Stimulated activated CD8-positive, alpha-beta memory T cell treated with anti-CD3 and anti-CD28 coated beads, Interleukin-2, amount 100 ng/mL, for 48 hours (primary cell): ENCODE measurements around the gene PRDM10.
"Not testable (repeated sequence)": the region's sequence is repeated elsewhere in the genome, so short reads cannot be mapped to it uniquely, and the experiment has no call there.

Source experiments
- DNase-seq, 2 donors: peaks; one replicate each; pipeline ENCODE4 v3.0.0-alpha.2; 2020; ENCODE audit warnings: low read depth in 2 of 2

Gene PRDM10

GRCh38 chr11:129976328-129976727, 26.3 kb downstream of the PRDM10 start:
- no peak for DNase-seq

- DNase-seq: no peak
These were observed 27.1 kb downstream of the PRDM10 start for GRCh38 chr11:129975543-129975942.

- DNase-seq: no peak
These were observed 28.0 kb downstream of the PRDM10 start for GRCh38 chr11:129974672-129975071.

GRCh38 chr11:129974237-129974636, 28.4 kb downstream of the PRDM10 start:
- DNase-seq: no peak

- DNase-seq: no peak
These were observed 28.8 kb downstream of the PRDM10 start for GRCh38 chr11:129973809-129974208.

- DNase-seq: no peak
These were observed 29.6 kb downstream of the PRDM10 start for GRCh38 chr11:129973068-129973467.

GRCh38 chr11:129972611-129973010, 30.0 kb downstream of the PRDM10 start:
- no peak for DNase-seq

GRCh38 chr11:129971856-129972255, 30.8 kb downstream of the PRDM10 start:
- DNase-seq: not testable (repeated sequence)

- DNase-seq: no peak
These were observed 32.7 kb downstream of the PRDM10 start for GRCh38 chr11:129969920-129970319.

- no peak for DNase-seq
These were observed 33.8 kb downstream of the PRDM10 start for GRCh38 chr11:129968591-129969419.

GRCh38 chr11:129967996-129968395, 34.6 kb downstream of the PRDM10 start:
- no peak for DNase-seq

GRCh38 chr11:129965248-129965647, 37.4 kb downstream of the PRDM10 start:
- DNase-seq: no peak

- DNase-seq: no peak
These were observed 42.1 kb downstream of the PRDM10 start for GRCh38 chr11:129960216-129961214.

- DNase-seq: no peak
These were observed 42.9 kb downstream of the PRDM10 start for GRCh38 chr11:129959687-129960086.

GRCh38 chr11:129955282-129955681, 47.4 kb downstream of the PRDM10 start:
- no peak for DNase-seq

GRCh38 chr11:129954703-129955102, 47.9 kb downstream of the PRDM10 start:
- not testable (repeated sequence) for DNase-seq

- DNase-seq: no peak
These were observed 50.8 kb downstream of the PRDM10 start for GRCh38 chr11:129951866-129952262.

GRCh38 chr11:129951201-129951865, 51.3 kb downstream of the PRDM10 start:
- DNase-seq: no peak

GRCh38 chr11:129950101-129951091, 52.2 kb downstream of the PRDM10 start:
- DNase-seq: no peak

GRCh38 chr11:129948926-129949466, 53.6 kb downstream of the PRDM10 start:
- no peak for DNase-seq
